Measurements from ENCODE around the gene FGL2. TPM values are rescaled to one million over a fixed set of nuclear protein-coding genes. Genes with fewer than 3 reads are reported as not detected.
A peak's percentile ranks its signal among the peaks of the same experiment; 100 is the strongest.
"Not testable (repeated sequence)": the region's sequence is repeated elsewhere in the genome, so short reads cannot be mapped to it uniquely, and the experiment has no call there.

FGL2 gene
- polyA plus RNA-seq, 6 donors from 2014 or later: 1.7 to 6.9 (median 4.6) TPM

GRCh38 chr7:77200542-77200941 is 923 bp upstream of the FGL2 start:
- H3K36me3 Mint-ChIP-seq: no peaks in the 10 kb centered on the region
- no peaks in the 10 kb centered on the region for H3K9me3 Mint-ChIP-seq
- peak; percentile 39 for DNase-seq
- H3K27ac Mint-ChIP-seq: peak overlapping the region; percentile 84 to 97 (median 92)
- H3K4me3 Mint-ChIP-seq: peak overlapping the region; percentile 84 to 97 (median 94)
- H3K4me1 Mint-ChIP-seq: peaks cover 31 to 54% (median 34%) of the 10 kb centered on the region in 3 donors
- no peaks in the 10 kb centered on the region for H3K27me3 Mint-ChIP-seq
- ATAC-seq (ENCODE audit: low read depth in 2 of 2): peak; percentile 74 to 80

GRCh38 chr7:77197141-77197540 is 2.5 kb downstream of the FGL2 start:
- Mint-ChIP-seq H3K4me1 (peaks cover 29 to 54% (median 39%) of the 10 kb centered on the region in 3 donors), H3K27me3 (no peaks in the 10 kb centered on the region), H3K4me3 (peak overlapping the region in 2 of 8 donors; percentile 84 to 97), H3K36me3 (no peaks in the 10 kb centered on the region), H3K9me3 (no peaks in the 10 kb centered on the region), H3K27ac (no peak overlapping the region)
- DNase-seq (no peak), ATAC-seq (ENCODE audit: low read depth in 2 of 2) (no peak)

- Mint-ChIP-seq H3K36me3 (no peaks in the 10 kb centered on the region), H3K27me3 (no peaks in the 10 kb centered on the region), H3K4me1 (peaks cover 17 to 35% (median 26%) of the 10 kb centered on the region in 3 donors), H3K27ac (peak overlapping the region in 2 of 6 donors; percentile 8 to 34), H3K4me3 (no peak overlapping the region), H3K9me3 (no peaks in the 10 kb centered on the region)
- ATAC-seq (ENCODE audit: low read depth in 2 of 2) (peak in 1 of 2 donors; percentile 17), DNase-seq (peak; percentile 8)
Measured at GRCh38 chr7:77188731-77189437, 10.7 kb downstream of the FGL2 start.

- H3K36me3 Mint-ChIP-seq: no peaks in the 10 kb centered on the region
- H3K9me3 Mint-ChIP-seq: peaks cover 0 to 4% (median 0%) of the 10 kb centered on the region in 7 donors
- no peak overlapping the region for H3K4me3 Mint-ChIP-seq
- peaks cover 13 to 15% (median 15%) of the 10 kb centered on the region in 3 donors for H3K4me1 Mint-ChIP-seq
- DNase-seq (no peak), ATAC-seq (ENCODE audit: low read depth in 2 of 2) (no peak)
- no peaks in the 10 kb centered on the region for H3K27me3 Mint-ChIP-seq
- no peak overlapping the region for H3K27ac Mint-ChIP-seq
Measured at GRCh38 chr7:77185866-77186265, 13.8 kb downstream of the FGL2 start.

- ATAC-seq (ENCODE audit: low read depth in 2 of 2) (no peak), DNase-seq (no peak)
- peaks cover 0 to 5% (median 0%) of the 10 kb centered on the region in 7 donors for H3K9me3 Mint-ChIP-seq
- H3K4me1 Mint-ChIP-seq: peaks cover 12 to 13% (median 12%) of the 10 kb centered on the region in 3 donors
- no peak overlapping the region for H3K4me3 Mint-ChIP-seq
- no peak overlapping the region for H3K27ac Mint-ChIP-seq
- H3K27me3 Mint-ChIP-seq: no peaks in the 10 kb centered on the region
- H3K36me3 Mint-ChIP-seq: no peaks in the 10 kb centered on the region
Measured at GRCh38 chr7:77184990-77185389, 14.6 kb downstream of the FGL2 start.

GRCh38 chr7:77184463-77184862 is 15.2 kb downstream of the FGL2 start:
- DNase-seq (no peak), ATAC-seq (ENCODE audit: low read depth in 2 of 2) (no peak)
- Mint-ChIP-seq H3K4me1 (peaks cover 7 to 8% (median 8%) of the 10 kb centered on the region in 3 donors), H3K27ac (no peak overlapping the region), H3K27me3 (no peaks in the 10 kb centered on the region), H3K4me3 (no peak overlapping the region), H3K36me3 (no peaks in the 10 kb centered on the region), H3K9me3 (peaks cover 0 to 5% (median 0%) of the 10 kb centered on the region in 7 donors)

- H3K27me3 Mint-ChIP-seq: no peaks in the 10 kb centered on the region
- H3K27ac Mint-ChIP-seq: peak overlapping the region in 1 of 6 donors; percentile 62
- ATAC-seq (ENCODE audit: low read depth in 2 of 2): no peak
- DNase-seq: no peak
- no peaks in the 10 kb centered on the region for H3K36me3 Mint-ChIP-seq
- peaks cover 0 to 5% (median 0%) of the 10 kb centered on the region in 7 donors for H3K9me3 Mint-ChIP-seq
- no peak overlapping the region for H3K4me3 Mint-ChIP-seq
- H3K4me1 Mint-ChIP-seq: no peaks in the 10 kb centered on the region
Measured at GRCh38 chr7:77182261-77182660, 17.4 kb downstream of the FGL2 start.

GRCh38 chr7:77181734-77182133 is 17.9 kb downstream of the FGL2 start:
- H3K9me3 Mint-ChIP-seq: peaks cover 0 to 5% (median 0%) of the 10 kb centered on the region in 7 donors
- ATAC-seq (ENCODE audit: low read depth in 2 of 2) (no peak), DNase-seq (no peak)
- no peaks in the 10 kb centered on the region for H3K4me1 Mint-ChIP-seq
- H3K4me3 Mint-ChIP-seq: no peak overlapping the region
- H3K27ac Mint-ChIP-seq: no peak overlapping the region
- H3K36me3 Mint-ChIP-seq: no peaks in the 10 kb centered on the region
- no peaks in the 10 kb centered on the region for H3K27me3 Mint-ChIP-seq

GRCh38 chr7:77181015-77181595 is 18.5 kb downstream of the FGL2 start:
- Mint-ChIP-seq H3K27me3 (no peaks in the 10 kb centered on the region), H3K4me1 (peaks cover 0 to under 1% (median 0%) of the 10 kb centered on the region in 3 donors), H3K36me3 (no peaks in the 10 kb centered on the region), H3K4me3 (no peak overlapping the region), H3K9me3 (peaks cover 0 to 5% (median 0%) of the 10 kb centered on the region in 7 donors), H3K27ac (no peak overlapping the region)
- DNase-seq (no peak), ATAC-seq (ENCODE audit: low read depth in 2 of 2) (no peak)

- not testable (repeated sequence) for H3K36me3 Mint-ChIP-seq; H3K4me3 Mint-ChIP-seq; H3K9me3 Mint-ChIP-seq; H3K27ac Mint-ChIP-seq; DNase-seq; H3K27me3 Mint-ChIP-seq; ATAC-seq (ENCODE audit: low read depth in 2 of 2)
- H3K4me1 Mint-ChIP-seq: peaks cover 0 to 11% (median 7%) of the 10 kb centered on the region in 3 donors
Measured at GRCh38 chr7:77178024-77178423, 21.6 kb downstream of the FGL2 start.

GRCh38 chr7:77177321-77177904 is 22.2 kb downstream of the FGL2 start:
- H3K4me1 Mint-ChIP-seq: peaks cover 0 to 11% (median 7%) of the 10 kb centered on the region in 3 donors
- H3K4me3 Mint-ChIP-seq; H3K36me3 Mint-ChIP-seq; H3K27ac Mint-ChIP-seq; H3K9me3 Mint-ChIP-seq; DNase-seq; H3K27me3 Mint-ChIP-seq; ATAC-seq (ENCODE audit: low read depth in 2 of 2): not testable (repeated sequence)

- peak overlapping the region in 3 of 6 donors; percentile 18 to 63 (median 29) for H3K27ac Mint-ChIP-seq
Measured at GRCh38 chr7:77175274-77175800, 24.3 kb downstream of the FGL2 start.

GRCh38 chr7:77174418-77174817 is 25.2 kb downstream of the FGL2 start:
- peaks cover 0 to 11% (median 7%) of the 10 kb centered on the region in 3 donors for H3K4me1 Mint-ChIP-seq
- H3K9me3 Mint-ChIP-seq; DNase-seq; H3K27ac Mint-ChIP-seq; H3K4me3 Mint-ChIP-seq; H3K27me3 Mint-ChIP-seq; ATAC-seq (ENCODE audit: low read depth in 2 of 2); H3K36me3 Mint-ChIP-seq: not testable (repeated sequence)

More at GRCh38 chr7:77175274-77175800, 24.3 kb downstream of the FGL2 start:
- not testable (repeated sequence) for DNase-seq, H3K36me3 Mint-ChIP-seq, H3K9me3 Mint-ChIP-seq, H3K27me3 Mint-ChIP-seq
- peak; percentile 75 to 78 for ATAC-seq (ENCODE audit: low read depth in 2 of 2)
- peak overlapping the region in 2 of 8 donors; percentile 16 to 40 for H3K4me3 Mint-ChIP-seq
- H3K4me1 Mint-ChIP-seq: peaks cover 0 to 11% (median 7%) of the 10 kb centered on the region in 3 donors
